EH (cell line): ENCODE measurements around the gene FXYD6.

Experiments
- DNase-seq: peaks from one replicate; pipeline ENCODE4 v3.0.0-alpha.2; 2015; ENCODE audit warnings: low read depth

FXYD6 gene

DNA sequence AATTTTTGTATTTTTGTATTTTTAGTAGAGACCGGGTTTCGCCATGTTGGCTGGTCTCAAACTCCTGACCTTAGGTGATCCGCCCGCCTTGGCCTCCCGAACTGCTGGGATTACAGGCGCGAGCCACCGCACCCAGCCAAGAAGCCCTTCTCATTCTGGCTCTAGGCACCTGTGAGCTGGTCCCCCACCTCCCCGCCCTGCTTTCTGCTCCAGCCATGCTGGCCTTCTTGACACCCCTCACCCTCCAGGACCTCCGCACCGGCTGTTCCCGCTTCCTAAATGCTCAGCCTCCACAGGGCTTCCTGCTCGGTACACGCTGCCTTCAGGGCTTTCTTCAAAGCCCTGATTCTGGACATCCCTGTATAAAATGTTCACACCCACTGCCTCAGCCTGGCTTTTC, 46.4 kb downstream of the FXYD6 start:
- no peak for DNase-seq

DNA sequence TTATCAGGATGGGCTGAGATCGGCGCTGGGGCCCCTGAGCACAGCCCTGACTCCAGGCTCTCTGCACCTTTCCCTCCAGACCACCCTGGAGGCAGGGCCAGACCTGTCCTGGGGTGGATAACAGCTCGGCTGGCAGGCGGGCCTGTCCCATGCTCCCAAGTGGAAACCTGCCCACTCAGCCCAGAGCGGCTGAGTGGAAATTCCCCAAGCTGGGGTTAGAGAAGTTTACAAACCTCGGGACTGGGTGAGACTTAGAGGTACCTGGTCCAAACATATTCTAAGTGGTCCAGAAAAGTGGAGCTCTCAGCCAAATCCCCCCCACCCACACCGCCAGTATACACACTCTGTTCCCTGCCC, 47.1 kb downstream of the FXYD6 start:
- no peak for DNase-seq

DNA sequence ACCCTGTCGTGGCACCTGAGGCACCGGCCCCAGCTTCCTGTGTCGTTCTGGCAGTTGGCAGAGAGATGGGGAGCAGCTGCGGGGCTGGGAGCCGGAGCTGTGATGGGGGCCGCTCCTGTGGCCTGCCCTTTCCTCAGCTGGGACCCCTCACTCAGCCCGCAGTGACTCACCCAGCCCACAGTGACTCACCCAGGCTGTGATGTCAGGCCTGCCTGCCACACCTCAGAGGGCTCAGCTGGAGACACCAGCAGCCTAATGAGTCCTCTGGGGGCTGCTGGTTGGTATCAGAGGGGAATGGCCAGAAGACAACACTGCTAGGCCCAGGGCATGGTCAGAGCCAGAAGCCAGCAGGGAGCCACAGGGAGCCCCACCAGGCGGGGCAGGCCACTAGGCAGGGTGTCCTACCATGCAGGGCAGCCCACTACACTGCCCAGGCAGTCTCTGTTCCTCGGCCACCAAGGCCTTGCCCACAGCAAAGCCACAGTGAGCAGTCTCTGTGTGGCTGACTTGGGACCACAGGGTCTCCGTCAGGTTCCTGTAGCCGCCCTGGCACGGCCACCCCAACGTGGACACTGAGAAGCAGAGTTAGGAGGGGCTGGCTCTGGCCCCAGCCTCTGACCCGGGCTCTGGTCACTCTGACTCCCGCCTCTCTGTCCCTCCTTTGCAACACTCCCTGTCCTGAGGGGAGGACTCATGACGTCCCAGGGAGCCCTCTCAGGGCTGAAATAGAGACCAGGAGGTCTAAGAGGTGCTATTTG, 47.7 kb downstream of the FXYD6 start:
- peak; percentile 32 for DNase-seq

DNA sequence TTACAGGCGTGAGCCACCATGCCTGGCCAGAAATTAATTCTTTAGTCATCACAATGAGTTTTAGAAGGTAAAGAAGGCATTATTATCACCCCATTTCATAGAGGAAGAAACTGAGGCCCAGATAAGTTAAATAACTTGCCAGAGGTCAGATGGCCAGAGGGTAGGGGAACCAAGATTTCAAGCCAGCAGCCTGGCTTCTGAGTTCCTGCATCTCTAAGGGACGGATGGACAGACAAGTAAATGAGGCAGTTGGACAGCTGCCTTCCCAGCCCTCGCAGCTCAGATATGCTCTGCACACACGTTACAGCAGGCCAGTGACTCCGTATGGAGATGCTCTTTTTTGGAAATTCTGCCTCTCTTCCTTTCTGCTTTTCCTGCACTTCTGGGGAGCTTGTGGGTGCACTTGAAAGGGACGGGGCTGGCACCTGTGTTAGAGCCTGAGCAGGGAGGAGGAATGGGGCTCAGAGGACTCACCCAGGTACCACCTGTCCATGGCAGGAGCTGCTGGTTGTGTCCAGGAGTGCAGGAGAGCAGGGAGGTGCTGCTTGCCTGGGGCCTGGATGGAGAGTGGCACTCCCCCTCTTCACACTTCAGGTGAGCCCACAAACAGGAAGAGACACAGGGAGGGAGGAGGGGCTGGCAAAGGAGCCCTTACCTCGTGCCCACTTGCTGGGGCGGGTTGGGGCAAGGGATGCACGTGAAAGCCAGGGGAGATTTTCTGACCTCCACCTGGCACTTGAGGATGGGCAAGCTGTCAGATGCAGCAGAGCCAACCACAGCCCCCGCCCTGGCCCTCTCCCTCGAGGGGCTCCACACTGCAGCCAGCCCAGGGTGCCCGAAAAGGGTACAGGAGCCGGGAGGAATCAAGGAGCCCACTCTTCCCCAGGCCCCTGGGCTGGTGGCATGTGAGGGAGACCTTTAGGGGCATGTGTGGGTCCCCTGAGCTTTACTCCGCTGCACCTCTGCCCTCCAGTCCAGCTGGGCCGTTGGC, 48.6 kb downstream of the FXYD6 start:
- no peak for DNase-seq

DNA sequence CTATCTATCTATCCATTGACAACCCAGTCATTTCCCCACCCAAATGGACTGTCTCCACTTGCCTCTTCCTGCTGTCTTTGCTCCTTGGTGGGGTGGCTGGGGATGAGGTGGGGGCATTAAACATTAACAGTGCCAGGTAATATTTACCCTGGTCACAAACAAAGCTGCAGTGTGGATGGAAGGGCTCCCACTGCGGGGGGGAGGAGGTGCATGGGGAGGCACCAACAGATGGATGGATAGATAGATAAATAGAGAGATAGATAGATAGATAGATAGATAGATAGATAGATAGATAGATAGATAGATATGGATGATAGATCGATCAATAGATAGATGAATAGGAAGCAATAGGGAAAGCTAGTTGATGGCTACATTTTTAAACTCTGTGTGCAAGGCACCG, 49.6 kb downstream of the FXYD6 start:
- DNase-seq, result no peak

DNA sequence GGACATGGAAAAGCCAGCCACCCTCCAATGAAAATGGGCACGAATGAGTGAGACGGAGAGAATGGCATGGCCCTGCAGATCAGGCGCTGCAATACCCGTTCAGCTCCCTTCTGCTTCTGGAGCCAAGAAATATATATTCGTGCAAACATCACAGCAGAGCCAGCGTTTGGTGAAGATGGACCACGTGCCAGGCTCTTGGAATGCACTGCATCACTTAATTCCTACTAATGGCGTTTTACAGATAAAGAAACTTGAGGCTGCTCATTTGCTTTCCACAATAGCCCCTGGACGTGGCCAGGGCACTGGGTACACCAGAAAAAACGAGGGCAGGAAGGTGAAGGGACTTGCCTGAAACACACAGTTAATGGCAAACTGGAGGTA, 50.3 kb downstream of the FXYD6 start:
- DNase-seq, result no peak

DNA sequence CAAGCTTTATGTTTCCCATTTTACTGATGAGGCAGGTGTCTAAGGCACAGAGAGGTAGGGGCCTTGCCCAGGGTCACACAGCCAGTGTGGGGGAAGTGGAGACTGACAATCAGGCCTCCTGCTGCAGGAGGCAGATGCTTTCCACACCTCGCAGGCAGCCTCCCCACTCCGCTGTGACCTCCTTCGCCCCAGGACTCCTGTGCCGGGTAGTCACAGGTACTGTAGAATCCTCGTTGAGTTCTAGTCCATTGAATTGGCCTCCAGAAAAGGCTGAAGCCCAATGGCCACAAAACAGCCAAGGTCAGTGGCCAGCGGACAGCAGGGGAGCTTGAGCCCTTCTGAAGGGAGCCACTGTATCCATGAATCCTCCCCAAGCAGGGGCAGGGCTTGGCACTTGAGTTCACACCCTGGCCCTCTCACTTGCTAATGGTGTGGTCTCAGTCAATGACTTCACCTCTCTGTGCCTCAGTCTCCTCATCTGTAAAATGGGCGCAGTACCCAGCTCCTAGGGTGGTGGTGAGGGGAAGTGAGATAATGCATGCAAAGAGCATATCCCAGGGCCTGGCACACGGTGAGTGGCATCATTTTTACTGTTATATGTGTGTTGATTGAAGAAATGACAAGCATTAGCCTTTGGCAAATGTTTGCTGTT, 50.8 kb downstream of the FXYD6 start:
- no peak for DNase-seq

DNA sequence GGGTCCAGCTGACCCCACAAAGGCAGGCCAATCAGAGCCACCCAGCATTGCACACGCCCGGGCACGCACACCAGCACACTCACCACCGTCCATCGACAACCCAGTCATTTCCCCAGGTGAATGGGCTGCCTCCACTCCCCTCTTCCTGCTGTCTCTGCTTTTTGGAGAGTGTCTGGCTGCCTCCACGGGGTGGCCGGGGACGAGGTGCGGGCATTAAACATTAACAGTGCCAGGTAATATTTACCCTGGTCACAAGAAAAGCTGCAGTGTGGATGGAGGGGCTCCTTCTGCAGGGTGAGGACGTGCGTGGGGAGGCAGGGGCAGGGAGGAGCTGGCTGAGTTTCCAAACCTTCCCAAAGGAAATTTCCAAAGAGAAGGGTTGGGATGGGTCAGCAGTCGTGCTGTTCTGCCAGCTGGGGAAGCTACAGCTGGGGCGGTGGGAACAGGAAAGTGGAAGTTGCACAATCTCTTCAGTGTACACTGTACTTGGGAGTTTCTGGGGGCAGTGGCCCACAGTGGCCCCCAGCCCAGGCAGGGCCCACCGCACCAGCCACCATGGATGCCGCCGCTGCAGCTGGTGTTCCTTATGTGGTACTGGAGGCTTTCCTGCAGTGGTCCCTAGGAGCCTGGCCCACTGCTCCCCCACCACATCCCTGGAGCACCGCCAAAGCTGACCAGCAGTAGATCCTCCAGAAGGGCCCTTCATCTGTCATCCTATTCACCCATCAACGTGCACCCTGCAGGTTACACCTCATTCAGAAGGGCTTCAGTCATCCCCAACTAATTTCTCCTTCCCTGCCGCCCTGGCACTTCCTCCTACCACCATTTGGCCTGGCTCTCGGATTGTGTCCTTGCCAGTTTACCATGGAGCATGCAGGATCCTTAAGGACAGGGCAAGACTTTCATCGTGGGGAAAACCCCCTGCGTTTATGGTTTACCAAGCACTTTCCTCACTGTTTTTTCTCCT, 51.6 kb downstream of the FXYD6 start, which contains the start of gene FXYD2:
Gene FXYD2, minus strand, starts transcription at position 174 of the 967 bp plus-strand sequence. Its CDS starts 66 bp downstream, at position 108.
- no peak for DNase-seq

DNA sequence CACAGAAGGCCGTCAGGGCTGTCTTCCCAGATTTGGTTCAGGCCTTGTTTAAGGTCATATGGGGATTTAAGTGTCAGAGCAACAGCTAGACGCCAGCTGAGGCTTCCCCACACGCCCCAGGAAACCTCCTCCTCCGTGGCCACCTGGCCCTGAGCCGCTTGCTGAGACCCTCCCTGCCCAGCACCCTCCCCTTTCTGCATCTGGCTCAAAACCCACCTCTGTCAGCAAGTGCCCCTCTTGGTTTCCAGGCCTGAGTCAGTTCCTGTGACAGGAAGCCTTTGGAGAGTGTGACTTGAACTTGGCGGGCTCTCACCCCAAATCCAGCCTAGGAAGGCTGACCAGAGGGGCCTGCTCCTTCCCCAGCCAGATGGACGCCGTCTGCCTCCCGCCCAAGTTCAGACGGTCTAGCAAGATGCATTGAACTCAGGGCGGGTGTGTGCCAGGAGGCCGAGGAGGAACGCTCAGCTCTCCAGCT, 52.5 kb downstream of the FXYD6 start:
- no peak for DNase-seq

DNA sequence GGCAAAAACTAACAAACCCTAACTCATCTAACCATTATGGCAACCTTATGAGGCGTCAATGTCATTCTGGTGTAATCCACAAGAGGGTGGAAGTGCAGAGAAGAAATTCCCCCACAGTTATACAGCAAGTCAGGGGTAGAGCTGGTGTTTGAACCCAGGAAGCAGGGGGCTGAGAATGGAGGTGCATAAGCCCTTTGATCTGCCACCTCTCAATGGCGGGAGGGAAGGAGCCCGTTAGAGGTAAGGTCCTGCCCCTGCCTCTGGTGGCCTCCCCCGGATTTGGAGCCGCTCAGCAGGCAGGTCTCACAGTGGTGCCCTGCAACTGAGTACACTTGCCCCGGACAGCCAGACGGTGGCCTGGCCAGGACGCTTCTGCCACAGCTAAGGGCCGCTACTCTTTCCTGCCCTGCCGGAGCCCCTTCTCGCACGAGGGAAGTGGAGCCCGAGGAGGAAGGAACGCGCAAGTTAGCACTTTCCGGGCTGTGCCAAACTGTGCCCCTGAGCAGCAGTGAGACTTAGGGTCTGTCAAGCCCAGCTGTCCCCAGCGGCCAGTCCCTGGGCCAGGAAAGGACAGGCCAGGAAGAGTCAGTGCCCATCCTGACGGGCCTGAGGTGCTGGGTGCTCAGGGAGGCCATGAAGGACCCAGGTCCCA, 53.0 kb downstream of the FXYD6 start:
- no peak for DNase-seq

DNA sequence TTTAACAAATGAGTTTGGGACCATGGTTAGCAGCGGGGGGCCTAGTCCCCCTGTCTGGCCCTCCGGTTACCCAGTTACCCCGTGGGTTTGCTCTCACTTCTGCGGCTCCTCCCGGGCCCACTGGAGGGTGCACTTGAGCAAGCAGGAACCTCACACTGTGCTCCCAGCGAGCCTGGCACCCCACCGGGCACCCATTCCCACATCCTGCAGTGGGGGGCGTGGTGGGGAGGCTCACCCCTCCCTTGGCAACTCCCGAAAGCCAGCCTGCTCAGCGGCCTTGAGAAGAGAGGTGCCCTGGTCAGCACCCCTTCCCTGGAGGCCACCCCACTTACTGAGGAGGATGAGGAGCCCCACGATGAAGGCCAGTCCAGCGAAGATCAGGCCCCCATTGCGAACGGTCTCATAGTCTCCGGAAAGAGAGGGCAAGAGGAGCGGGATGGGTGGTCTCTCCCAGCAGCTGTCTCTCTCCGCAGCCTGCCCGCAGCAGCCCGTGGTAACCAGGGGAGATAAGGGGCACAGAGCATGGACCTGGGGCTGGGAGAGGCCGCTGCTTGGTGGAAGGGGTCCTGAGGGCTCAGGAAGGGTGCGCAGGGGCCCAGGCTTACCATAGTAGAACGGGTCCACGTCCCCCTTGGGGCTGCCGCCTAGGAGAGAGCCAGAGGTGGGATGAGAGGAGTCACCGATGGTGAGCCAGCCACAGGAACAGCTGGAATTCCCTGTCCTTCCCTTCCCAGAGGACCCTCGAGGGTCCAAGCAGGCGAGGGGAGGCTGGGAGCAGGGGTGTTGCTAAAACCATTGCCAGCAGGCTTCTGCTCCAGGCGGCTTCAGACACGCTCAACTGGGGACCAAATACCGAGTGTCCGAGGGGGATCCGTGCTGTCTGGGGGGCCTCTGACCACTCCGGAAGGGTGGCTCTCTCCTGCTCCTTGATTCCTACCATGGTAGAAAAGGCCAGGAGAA, 54.1 kb downstream of the FXYD6 start:
- no peak for DNase-seq

DNA sequence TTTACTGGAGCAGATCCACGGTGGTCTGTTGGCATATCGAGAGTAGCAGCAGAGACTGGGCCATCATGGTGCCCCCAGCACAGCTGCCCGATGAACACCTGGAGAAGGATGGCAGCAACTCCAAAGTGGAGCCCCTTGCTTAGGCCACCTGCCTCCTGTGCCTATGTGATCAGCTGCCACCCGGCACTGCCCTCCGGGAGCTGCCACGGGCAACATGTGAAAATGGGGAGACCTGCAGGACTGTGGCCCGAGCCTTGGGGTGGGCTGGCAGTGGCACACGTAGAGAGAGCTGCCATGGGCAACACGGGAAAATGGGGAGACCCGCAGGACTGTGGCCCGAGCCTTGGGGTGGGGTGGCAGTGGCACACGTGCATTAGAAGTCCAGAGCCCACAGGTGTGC, 55.0 kb downstream of the FXYD6 start:
- no peak for DNase-seq

DNA sequence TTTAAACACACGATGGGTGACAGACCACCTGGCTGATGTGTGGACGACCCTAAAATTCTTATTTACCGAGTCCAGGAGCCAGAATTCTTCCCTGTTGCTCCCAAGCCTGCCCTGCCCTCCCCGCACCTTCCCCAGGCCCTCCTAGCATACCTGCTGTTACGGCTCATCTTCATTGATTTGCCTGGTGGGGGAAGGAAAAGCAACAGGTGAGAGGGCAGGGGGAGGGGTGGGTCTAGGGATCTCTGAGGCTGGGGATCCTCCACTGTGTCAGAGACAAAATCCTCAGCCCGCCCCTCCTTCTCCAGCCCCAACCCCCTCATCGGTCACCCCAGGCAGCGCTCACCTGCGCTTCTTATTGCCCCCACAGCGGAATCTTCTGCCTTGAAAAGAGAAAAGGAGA, 55.9 kb downstream of the FXYD6 start:
- DNase-seq, result no peak

DNA sequence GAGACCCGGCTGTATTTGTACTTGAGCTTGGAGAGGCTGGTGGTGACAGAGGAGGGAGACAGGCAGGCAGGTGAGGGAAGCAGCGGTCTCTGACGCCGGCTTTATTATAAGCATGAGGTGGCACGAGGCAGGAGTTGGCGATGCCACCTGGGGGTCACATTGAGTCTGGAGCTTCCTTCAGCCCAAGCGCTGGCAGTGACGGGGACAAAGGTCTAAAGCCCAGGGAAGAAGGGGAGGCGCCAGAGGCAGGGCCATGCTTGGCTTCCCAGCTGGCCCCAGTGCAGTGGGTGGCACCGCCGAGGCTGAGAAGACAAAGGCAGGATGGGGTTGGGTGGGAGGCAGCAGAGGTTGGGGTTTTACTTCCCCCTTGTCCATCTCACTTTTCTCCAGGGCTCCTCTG, 56.4 kb downstream of the FXYD6 start:
- no peak for DNase-seq

DNA sequence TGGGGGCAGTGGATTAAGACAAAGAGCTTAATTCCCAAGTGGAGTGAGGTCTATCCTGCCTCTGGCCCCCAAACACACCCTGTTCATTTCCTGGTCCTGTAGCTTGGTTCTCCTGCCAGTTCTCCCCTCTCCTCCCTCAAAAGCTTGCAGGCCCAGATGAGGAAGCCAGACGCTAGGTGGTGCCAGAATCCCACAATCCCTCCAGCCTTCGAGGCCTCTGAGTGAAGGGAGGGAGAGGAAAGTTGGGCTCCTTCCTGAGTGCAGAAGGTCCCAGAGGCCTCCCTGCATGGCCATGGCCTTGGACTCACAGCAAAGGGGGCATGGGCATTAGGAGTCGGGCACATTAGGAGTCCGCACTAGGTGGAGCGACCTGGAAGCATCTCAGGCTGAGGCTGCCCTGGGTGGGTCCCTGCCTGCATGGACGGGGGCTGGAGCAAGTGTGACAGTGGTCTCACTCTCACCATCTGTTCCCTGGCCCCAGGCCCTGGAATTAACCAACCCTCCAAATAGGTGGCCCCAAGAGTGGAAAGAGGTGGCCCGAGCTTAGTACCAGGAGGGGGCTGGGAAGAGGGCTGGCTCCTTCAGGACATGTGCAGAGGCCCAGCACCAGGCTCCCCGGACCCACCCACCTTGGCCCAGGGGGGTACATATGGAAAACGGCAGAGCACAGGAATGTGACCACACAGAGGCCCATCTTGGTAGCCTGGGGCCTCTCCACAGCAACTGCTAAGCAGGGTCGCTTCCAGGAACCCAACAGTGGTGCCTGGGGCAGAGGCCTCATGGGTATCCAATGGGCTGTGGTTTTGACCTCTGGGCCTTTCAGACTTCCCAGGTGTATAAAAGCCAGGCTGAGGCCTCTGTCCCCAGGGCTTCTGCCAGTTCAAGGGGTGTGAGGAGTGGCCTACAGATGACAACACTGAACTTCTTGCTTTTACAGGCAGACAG, 57.1 kb downstream of the FXYD6 start:
- peak; percentile 56 for DNase-seq

DNA sequence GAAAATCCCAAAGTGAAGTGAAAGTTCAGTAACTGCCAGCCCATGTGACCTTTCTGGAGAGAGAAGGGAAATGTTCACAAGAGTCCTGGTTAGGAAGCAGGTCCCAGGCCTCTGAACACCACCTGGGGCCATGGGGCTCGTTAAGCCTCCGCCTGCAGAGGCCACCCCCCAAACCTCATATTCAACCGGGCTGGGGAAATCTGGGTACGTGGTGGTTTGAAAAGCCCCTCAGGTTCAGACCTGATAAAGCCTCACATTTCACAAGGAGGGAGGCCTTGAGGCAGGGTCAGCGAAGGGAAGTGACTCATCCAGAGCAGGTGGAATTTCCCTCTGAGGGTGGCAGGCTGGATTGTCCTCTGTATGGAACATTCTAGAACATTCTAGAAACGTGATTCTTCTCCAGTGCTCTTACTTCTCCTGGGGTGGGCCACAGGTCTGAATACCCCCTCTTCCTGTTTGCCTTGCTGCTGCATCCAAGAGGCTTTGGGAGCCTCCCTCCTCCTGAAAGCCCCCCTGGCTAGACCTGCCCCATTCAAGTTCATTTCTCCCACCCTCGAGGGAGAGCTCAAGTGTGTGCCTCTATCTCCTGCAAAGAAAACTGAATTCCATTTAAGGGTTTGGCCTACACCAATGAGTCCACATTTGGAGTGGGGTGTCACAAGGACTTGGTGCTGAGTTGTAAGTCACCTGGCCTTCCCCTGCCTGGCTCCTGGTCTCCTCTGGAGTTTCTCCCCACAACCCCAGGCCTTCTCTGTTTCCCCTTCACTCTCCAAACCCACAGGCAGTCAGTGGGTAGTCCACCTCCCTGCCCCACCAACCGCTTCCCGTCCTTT, 58.2 kb downstream of the FXYD6 start:
- peak; percentile 20 for DNase-seq

DNA sequence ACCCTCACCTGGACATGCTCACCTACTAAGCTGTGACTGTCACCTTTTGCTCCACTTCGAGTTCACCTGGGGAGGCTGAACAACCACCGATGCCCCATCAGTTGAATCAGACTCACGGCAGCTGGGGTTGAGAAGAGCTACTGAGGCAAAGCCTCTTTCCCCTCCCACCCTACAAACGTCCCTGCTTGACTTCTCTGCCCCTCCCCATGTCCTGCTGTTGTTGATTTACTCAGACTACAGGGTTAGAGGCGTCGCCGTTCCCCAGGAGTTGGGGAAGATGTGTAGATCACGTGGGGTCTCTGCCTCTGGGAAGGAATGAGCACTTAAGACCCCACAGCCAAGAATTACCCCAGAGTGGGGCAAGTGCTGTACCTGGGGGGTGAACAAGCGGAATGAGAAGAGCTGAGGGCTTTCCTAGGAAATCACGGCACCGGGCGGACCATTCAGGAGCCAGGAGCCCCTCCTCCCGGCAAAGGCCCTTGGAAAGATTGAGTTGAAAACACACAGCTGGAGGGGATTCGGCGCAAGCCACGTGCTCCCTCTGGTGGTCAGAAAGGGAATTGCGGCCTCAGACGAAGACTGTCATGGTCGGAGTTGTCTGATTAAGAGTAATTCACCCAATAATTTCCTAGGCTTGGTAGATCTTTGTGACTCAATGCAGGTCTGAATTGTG, 59.0 kb downstream of the FXYD6 start:
- DNase-seq, result peak; percentile 73
